ENCODE data around the gene RTN1. TPM values are rescaled to one million over a fixed set of nuclear protein-coding genes. Genes with fewer than 3 reads are reported as not detected.

Gene RTN1
- polyA plus RNA-seq, 1 donor from 2014 or later, result 1,138 TPM

DNA sequence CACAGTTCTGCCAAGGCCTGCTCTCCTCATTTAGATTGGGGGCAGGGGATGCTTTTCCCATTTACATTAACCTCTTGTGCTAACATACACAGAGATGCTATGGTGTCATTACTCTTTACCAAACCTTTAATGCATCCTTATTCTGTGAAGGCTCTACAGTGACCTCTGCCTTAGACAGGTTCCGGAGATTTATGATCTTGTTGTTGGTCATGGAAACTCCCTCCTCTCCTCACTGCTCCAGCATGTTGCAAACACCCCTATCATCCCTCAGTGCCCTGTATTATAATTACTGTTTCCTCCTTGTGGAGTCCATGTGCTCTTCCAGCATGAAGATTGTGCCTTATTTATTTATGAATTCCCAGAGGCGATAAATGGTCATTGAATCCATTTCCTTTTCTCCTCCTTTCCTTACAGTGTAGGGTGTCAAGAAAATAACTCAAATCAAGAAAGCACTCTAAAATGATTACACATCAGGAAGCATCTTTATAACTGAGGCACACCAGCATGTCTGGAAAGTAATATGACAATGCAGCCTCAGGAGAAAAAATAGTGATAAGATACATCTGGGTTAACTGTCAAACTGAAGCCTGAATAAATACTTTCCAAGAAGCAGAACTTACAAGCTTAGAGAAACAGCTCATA lies 37.8 kb downstream of the RTN1 start:
- no peaks in the 10 kb centered on the region for H3K27me3 ChIP-seq (ENCODE audit: insufficient read depth, low read depth, low read length)
- no peaks in the 10 kb centered on the region for H3K79me2 ChIP-seq (replicated peaks; ENCODE audit: insufficient read depth, low read length)

DNA sequence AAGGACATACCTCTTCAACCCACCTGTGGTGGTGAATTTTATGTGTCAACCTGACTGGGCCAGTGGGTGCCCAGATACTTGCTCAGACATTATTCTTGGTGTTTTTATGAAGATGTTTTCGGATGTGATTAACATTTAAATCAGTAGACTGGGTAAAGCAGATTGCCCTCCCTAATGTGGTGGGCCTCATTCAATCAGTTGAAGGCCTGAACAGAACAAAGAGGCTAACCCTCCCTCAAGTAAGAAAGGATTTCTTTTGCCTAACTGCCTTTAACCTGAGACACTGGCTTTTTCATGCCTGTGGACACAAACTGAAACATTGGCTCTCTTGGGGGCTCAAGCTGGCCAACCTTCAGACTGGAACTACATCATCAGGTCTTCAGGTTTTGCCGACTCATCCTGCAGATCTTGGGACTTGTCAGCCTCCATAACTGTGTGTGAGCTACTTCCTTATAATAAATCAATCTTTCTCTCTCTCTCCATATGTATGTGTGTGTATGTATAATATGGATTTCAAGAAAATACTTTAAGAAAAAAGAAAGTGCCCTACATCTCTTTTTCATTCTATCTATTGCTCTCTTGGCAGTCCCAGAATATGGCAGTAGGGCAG lies 39.4 kb downstream of the RTN1 start:
- Histone ChIP-seq H2AFZ (ENCODE audit: low read depth, low read length) (no peak overlapping the region), H3K79me2 (replicated peaks; ENCODE audit: insufficient read depth, low read length) (no peaks in the 10 kb centered on the region), H4K20me1 (ENCODE audit: insufficient read depth) (no peaks in the 10 kb centered on the region), H3K9ac (ENCODE audit: low read length) (no peak overlapping the region), H3K4me3 (ENCODE audit: low read length) (no peak overlapping the region), H3F3A (ENCODE audit: insufficient read depth, low read length, poor library complexity, severe bottlenecking) (no peaks in the 10 kb centered on the region), H3K27me3 (ENCODE audit: insufficient read depth, low read depth, low read length) (no peaks in the 10 kb centered on the region), H3K27ac (ENCODE audit: low read length) (no peak overlapping the region), H3K4me2 (ENCODE audit: low read length) (no peak overlapping the region), H3K36me3 (ENCODE audit: insufficient read depth, low read length) (no peaks in the 10 kb centered on the region), H3K9me3 (ENCODE audit: low read length) (no peaks in the 10 kb centered on the region), H3K9me2 (ENCODE audit: insufficient read depth, low read length) (no peaks in the 10 kb centered on the region)
- TF ChIP-seq TAF1 (IDR thresholded peaks at IDR 0.05; ENCODE audit: low read depth) (no peak), RAD21 (conservative IDR thresholded peaks at IDR 0.05) (no peak), EP300 (conservative IDR thresholded peaks at IDR 0.05; ENCODE audit: poor library complexity, severe bottlenecking) (no peak), POLR2AphosphoS5 (IDR thresholded peaks at IDR 0.05) (no peak), SMC3 (conservative IDR thresholded peaks at IDR 0.05; ENCODE audit: poor library complexity) (no peak), MXI1 (conservative IDR thresholded peaks at IDR 0.05; ENCODE audit: poor library complexity, severe bottlenecking) (no peak), EZH2 (IDR thresholded peaks at IDR 0.05; ENCODE audit: borderline replicate concordance, insufficient read depth, low read length, poor library complexity, severe bottlenecking) (no peak)
- TF ChIP-seq, protein P1, sequence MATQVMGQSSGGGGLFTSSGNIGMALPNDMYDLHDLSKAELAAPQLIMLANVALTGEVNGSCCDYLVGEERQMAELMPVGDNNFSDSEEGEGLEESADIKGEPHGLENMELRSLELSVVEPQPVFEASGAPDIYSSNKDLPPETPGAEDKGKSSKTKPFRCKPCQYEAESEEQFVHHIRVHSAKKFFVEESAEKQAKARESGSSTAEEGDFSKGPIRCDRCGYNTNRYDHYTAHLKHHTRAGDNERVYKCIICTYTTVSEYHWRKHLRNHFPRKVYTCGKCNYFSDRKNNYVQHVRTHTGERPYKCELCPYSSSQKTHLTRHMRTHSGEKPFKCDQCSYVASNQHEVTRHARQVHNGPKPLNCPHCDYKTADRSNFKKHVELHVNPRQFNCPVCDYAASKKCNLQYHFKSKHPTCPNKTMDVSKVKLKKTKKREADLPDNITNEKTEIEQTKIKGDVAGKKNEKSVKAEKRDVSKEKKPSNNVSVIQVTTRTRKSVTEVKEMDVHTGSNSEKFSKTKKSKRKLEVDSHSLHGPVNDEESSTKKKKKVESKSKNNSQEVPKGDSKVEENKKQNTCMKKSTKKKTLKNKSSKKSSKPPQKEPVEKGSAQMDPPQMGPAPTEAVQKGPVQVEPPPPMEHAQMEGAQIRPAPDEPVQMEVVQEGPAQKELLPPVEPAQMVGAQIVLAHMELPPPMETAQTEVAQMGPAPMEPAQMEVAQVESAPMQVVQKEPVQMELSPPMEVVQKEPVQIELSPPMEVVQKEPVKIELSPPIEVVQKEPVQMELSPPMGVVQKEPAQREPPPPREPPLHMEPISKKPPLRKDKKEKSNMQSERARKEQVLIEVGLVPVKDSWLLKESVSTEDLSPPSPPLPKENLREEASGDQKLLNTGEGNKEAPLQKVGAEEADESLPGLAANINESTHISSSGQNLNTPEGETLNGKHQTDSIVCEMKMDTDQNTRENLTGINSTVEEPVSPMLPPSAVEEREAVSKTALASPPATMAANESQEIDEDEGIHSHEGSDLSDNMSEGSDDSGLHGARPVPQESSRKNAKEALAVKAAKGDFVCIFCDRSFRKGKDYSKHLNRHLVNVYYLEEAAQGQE (IDR thresholded peaks at IDR 0.05; ENCODE audit: borderline replicate concordance), result no peak
- TF ChIP-seq, protein P2, sequence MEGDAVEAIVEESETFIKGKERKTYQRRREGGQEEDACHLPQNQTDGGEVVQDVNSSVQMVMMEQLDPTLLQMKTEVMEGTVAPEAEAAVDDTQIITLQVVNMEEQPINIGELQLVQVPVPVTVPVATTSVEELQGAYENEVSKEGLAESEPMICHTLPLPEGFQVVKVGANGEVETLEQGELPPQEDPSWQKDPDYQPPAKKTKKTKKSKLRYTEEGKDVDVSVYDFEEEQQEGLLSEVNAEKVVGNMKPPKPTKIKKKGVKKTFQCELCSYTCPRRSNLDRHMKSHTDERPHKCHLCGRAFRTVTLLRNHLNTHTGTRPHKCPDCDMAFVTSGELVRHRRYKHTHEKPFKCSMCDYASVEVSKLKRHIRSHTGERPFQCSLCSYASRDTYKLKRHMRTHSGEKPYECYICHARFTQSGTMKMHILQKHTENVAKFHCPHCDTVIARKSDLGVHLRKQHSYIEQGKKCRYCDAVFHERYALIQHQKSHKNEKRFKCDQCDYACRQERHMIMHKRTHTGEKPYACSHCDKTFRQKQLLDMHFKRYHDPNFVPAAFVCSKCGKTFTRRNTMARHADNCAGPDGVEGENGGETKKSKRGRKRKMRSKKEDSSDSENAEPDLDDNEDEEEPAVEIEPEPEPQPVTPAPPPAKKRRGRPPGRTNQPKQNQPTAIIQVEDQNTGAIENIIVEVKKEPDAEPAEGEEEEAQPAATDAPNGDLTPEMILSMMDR (IDR thresholded peaks at IDR 0.05; ENCODE audit: poor library complexity, severe bottlenecking), result no peak

More for the DNA sequence above, 37.8 kb downstream of the RTN1 start:
- Histone ChIP-seq H3K27ac (ENCODE audit: low read length) (no peak overlapping the region), H3K9ac (ENCODE audit: low read length) (no peak overlapping the region), H3K4me2 (ENCODE audit: low read length) (no peak overlapping the region), H2AFZ (ENCODE audit: low read depth, low read length) (no peak overlapping the region), H4K20me1 (ENCODE audit: insufficient read depth) (no peaks in the 10 kb centered on the region), H3K9me2 (ENCODE audit: insufficient read depth, low read length) (no peaks in the 10 kb centered on the region), H3K9me3 (ENCODE audit: low read length) (no peaks in the 10 kb centered on the region), H3F3A (ENCODE audit: insufficient read depth, low read length, poor library complexity, severe bottlenecking) (no peaks in the 10 kb centered on the region), H3K4me3 (ENCODE audit: low read length) (no peak overlapping the region), H3K36me3 (ENCODE audit: insufficient read depth, low read length) (no peaks in the 10 kb centered on the region)
- TF ChIP-seq EP300 (conservative IDR thresholded peaks at IDR 0.05; ENCODE audit: poor library complexity, severe bottlenecking), result peak; percentile 81
- TF ChIP-seq TAF1 (IDR thresholded peaks at IDR 0.05; ENCODE audit: low read depth), result no peak
- TF ChIP-seq RAD21 (conservative IDR thresholded peaks at IDR 0.05), result no peak
- no peak for TF ChIP-seq EZH2 (IDR thresholded peaks at IDR 0.05; ENCODE audit: borderline replicate concordance, insufficient read depth, low read length, poor library complexity, severe bottlenecking)
- TF ChIP-seq, protein P2 (IDR thresholded peaks at IDR 0.05; ENCODE audit: poor library complexity, severe bottlenecking), result no peak
- TF ChIP-seq, protein P1 (IDR thresholded peaks at IDR 0.05; ENCODE audit: borderline replicate concordance), result peak; percentile 55
- peak; percentile 74 for TF ChIP-seq POLR2AphosphoS5 (IDR thresholded peaks at IDR 0.05)
- TF ChIP-seq MXI1 (conservative IDR thresholded peaks at IDR 0.05; ENCODE audit: poor library complexity, severe bottlenecking), result peak; percentile 46
- no peak for TF ChIP-seq SMC3 (conservative IDR thresholded peaks at IDR 0.05; ENCODE audit: poor library complexity)

Measured in neural cell (in vitro differentiated cells).